Parathyroid adenoma (tissue), 2 donors: ENCODE measurements around the gene ALPL.

Experiments
- H2AFZ ChIP-seq: fragments of 300-600 bp; sonication (generic); one replicate; pipeline ENCODE4 v1.7.0; 2017; ENCODE audit warnings: antibody characterized with exemption, mild to moderate bottlenecking
- H3K27ac ChIP-seq: fragments of 300-600 bp; sonication (generic); one replicate; pipeline ENCODE4 v1.7.0; 2017
- H3K27me3 ChIP-seq: fragments of 300-600 bp; sonication (generic); one replicate; pipeline ENCODE4 v1.7.0; 2017; ENCODE audit warnings: low read length; ENCODE audit not compliant: control insufficient read depth, insufficient read depth
- H3K36me3 ChIP-seq: fragments of 300-600 bp; sonication (generic); one replicate; pipeline ENCODE4 v1.7.0; 2017; ENCODE audit warnings: low read length; ENCODE audit not compliant: control insufficient read depth, insufficient read depth
- H3K4me1 ChIP-seq: fragments of 300-600 bp; sonication (generic); one replicate; pipeline ENCODE4 v1.7.0; 2017; ENCODE audit warnings: control low read depth
- H3K4me2 ChIP-seq: fragments of 300-600 bp; sonication (generic); one replicate; pipeline ENCODE4 v1.7.0; 2017; ENCODE audit warnings: low read length
- H3K4me3 ChIP-seq: fragments of 300-600 bp; sonication (generic); one replicate; pipeline ENCODE4 v1.7.0; 2017; ENCODE audit warnings: low read depth, low read length
- H3K79me2 ChIP-seq: fragments of 300-600 bp; sonication (generic); one replicate; pipeline ENCODE4 v1.7.0; 2017; ENCODE audit warnings: control low read depth
- H3K9ac ChIP-seq: fragments of 300-600 bp; sonication (generic); one replicate; pipeline ENCODE4 v1.7.0; 2017; ENCODE audit warnings: mild to moderate bottlenecking
- H3K9me3 ChIP-seq: fragments of 300-600 bp; sonication (generic); one replicate; pipeline ENCODE4 v1.7.0; 2017; ENCODE audit warnings: low read length; ENCODE audit not compliant: control insufficient read depth
- TF ChIP-seq, protein P1 (sequence below): fragments of 300-600 bp; sonication (generic); IDR thresholded peaks from one replicate; pipeline ENCODE4 v1.7.0; 2017; ENCODE audit warnings: antibody characterized with exemption, mild to moderate bottlenecking
- donor health status: primary hyperparathyroidism.

The ALPL gene

DNA sequence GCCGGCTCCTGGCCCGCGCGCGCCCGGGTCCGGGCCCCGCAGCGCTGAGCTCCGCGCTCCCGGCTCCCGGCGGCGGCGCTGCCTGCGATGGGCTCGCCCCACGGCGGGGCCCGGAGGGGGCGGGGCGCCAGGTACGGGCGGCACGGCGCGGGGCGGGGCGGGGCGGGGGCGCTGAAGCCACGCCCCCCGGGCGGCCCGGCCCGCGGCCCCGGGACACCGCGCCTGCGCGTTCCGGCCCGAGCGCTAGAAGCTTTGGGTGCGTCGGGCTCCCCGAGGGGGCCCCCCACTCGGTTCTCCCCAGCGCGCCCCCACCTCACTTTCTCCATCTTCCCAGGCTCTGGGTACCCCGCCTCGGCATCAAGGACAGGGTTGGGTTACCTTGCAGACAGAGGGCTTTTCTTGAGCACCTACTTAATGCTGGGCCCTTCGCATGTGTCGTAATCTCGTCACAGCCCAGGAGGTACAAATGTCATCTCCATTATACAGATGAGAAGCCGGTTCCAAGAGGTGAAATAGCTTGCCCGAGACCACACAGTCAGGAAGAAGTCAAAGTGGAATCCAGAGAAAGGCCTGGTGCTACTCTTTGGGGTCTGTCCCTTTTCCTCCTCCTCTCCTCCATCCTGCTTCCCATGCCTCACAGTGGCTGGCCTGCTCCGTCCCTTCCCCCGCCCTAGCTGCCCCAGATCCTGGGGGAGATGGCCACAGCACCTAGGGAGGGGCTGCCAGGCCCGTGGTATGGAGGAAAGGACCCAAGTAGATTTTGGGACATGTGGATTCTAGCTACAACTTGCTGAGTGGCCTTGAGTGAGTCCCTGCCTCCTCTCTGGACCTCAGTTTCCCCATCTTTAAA lies 113.5 kb downstream of the ALPL start:
- H2AFZ ChIP-seq, result no peak overlapping the region
- peak overlapping the region; percentile 81 for H3K27ac ChIP-seq
- no peak overlapping the region for H3K9ac ChIP-seq
- no peaks in the 10 kb centered on the region for H3K27me3 ChIP-seq
- peak overlapping the region; percentile 70 for H3K4me2 ChIP-seq
- no peaks in the 10 kb centered on the region for H3K79me2 ChIP-seq
- TF ChIP-seq, protein P1, sequence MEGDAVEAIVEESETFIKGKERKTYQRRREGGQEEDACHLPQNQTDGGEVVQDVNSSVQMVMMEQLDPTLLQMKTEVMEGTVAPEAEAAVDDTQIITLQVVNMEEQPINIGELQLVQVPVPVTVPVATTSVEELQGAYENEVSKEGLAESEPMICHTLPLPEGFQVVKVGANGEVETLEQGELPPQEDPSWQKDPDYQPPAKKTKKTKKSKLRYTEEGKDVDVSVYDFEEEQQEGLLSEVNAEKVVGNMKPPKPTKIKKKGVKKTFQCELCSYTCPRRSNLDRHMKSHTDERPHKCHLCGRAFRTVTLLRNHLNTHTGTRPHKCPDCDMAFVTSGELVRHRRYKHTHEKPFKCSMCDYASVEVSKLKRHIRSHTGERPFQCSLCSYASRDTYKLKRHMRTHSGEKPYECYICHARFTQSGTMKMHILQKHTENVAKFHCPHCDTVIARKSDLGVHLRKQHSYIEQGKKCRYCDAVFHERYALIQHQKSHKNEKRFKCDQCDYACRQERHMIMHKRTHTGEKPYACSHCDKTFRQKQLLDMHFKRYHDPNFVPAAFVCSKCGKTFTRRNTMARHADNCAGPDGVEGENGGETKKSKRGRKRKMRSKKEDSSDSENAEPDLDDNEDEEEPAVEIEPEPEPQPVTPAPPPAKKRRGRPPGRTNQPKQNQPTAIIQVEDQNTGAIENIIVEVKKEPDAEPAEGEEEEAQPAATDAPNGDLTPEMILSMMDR, result no peak
- peak overlapping the region; percentile 35 for H3K4me3 ChIP-seq
- H3K36me3 ChIP-seq, result no peaks in the 10 kb centered on the region
- H3K9me3 ChIP-seq, result no peaks in the 10 kb centered on the region
- peaks cover 29% of the 10 kb centered on the region for H3K4me1 ChIP-seq

DNA sequence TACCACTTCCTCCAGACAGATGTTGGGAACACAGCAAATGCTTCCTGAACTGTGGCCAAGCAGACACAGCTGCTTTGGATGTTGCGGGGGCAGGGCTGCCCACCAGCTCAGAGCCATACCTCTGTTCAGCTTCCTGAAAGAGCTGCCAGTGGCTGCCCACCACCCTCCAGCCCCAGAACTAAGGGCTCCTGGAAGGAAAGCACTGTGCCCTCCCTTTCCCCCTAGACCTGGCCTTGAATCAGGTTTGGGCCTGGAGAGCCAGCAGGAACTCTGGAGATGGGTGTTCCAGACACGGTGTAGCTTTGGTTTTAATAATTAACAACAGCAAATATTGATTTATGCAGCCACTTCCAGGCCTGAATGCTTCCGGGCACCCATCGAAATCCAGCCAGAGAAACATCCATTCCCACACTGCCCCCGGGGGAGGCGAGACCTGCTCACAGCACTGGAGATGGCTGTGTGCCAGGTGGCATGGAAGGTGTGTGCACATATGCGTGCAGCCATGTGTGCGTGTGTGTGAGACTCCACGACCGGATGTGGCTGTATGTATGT lies 114.3 kb downstream of the ALPL start:
- peaks cover 29% of the 10 kb centered on the region for H3K4me1 ChIP-seq
- H3K27me3 ChIP-seq, result no peaks in the 10 kb centered on the region

DNA sequence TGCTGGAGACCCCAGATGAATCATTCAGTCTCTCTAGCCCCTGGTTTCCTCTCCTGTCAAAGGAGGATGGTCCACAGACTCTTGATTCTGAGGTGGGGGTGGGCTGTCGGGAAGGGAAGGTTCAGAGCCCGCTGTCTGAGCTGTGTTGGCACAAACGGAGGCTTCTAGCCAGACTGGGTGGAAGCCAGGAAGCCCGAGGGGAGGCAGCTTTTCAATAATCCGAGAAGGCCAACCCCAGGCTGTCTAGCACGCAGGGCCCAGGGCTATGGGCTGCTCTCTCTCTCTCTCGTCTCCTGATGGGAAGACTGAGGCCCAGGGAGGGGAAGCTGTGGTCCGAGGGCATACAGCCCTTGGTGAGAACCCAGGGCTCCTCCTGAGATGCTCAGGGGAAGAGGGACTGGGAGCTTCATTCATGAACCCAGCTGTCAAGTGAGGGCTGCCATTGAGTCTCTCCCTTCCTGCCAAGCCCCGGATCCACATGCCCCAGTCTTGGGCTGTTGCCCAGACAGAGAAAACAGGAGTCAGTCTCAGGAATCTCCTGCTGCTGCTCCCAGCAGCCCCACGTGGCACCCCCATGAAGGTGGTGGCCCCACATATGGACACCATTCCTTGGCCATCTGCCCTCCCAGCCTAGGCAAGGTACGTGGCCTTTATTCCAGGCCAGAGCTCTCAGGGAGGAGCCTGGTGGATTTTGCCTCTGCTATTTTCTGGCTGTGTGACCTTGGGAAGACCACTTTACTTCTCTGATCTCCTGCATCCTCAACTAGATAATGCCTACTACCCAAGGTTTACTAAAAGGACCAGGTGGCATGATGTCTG lies 115.6 kb downstream of the ALPL start:
- TF ChIP-seq, protein P1, result no peak
- H3K9me3 ChIP-seq, result no peaks in the 10 kb centered on the region
- peaks cover 29% of the 10 kb centered on the region for H3K4me1 ChIP-seq
- no peak overlapping the region for H3K4me3 ChIP-seq
- no peak overlapping the region for H3K4me2 ChIP-seq
- H3K27me3 ChIP-seq, result no peaks in the 10 kb centered on the region
- H2AFZ ChIP-seq, result no peak overlapping the region
- H3K27ac ChIP-seq, result peak overlapping the region; percentile 81
- H3K36me3 ChIP-seq, result no peaks in the 10 kb centered on the region
- no peaks in the 10 kb centered on the region for H3K79me2 ChIP-seq
- H3K9ac ChIP-seq, result no peak overlapping the region

More for the DNA sequence above, 114.3 kb downstream of the ALPL start:
- Histone ChIP-seq H3K36me3 (no peaks in the 10 kb centered on the region), H3K4me3 (no peak overlapping the region), H3K79me2 (no peaks in the 10 kb centered on the region), H3K27ac (peak overlapping the region; percentile 81), H3K9ac (no peak overlapping the region), H3K9me3 (no peaks in the 10 kb centered on the region), H2AFZ (no peak overlapping the region), H3K4me2 (no peak overlapping the region)
- TF ChIP-seq, protein P1, result no peak

DNA sequence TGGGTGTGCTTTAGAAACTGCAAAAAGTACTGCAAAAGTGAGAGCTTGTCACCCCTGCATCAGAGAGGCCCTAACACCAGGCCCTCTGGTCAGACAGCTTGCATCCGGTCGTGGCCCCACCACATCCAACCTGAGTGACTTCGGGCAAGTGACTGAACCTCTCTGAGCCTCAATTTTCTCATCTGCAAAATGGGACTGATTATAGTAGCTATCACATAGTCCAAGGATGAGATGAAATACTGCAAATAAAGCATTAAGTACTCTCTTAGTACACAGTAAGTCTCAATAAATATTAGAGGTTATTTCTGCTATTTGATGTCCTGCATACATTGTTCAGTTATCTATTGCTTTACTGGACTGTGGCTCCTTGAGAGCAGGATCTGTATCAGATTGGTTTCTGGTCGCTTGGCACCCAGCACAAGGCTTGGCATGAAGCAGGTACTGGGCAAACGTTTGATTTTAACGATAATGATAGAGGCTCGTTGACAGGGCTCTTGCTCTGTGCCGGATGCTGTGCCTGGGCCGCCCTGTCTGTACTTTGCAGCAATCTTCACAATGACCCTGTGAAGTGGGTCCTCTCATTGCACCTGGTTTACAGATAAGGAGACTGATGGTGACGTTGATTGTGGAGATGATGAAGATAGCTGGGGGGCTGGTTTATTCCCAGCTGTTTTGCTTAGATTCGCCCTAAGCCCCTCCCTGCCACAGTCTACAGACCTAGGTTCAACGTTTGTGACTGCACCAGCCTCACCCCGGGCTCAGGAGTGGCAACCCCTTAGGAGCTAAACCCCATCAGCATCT lies 116.4 kb downstream of the ALPL start:
- Histone ChIP-seq H3K4me3 (no peak overlapping the region), H3K4me1 (peaks cover 29% of the 10 kb centered on the region), H3K27ac (peak overlapping the region; percentile 81), H2AFZ (no peak overlapping the region), H3K79me2 (no peaks in the 10 kb centered on the region), H3K9me3 (no peaks in the 10 kb centered on the region), H3K36me3 (no peaks in the 10 kb centered on the region), H3K4me2 (peak overlapping the region; percentile 11), H3K27me3 (no peaks in the 10 kb centered on the region), H3K9ac (no peak overlapping the region)
- TF ChIP-seq, protein P1, result no peak
